Left lung (tissue), 10 donors: ENCODE measurements around the gene DMD. TPM values are rescaled to one million over a fixed set of nuclear protein-coding genes. Genes with fewer than 3 reads are reported as not detected.

ENCODE experiments used
- ATAC-seq: fragments of 200-7000 bp; cut with Tn5 transposase; one replicate; pipeline ENCODE4 v1.9.1; 2020; ENCODE audit warnings: moderate library complexity
- DNase-seq, 4 donors: peaks; one replicate each; pipeline ENCODE4 v3.0.0-alpha.2; 2013 to 2020
- H3K27ac ChIP-seq, 2 donors: fragments of 200-600 bp; sonication (generic) in 1 of 2; one replicate each; pipeline versions ENCODE4 v1.5.0 to v1.8.0; 2020 to 2021
- H3K27me3 ChIP-seq, 2 donors: fragments of 200-600 bp; sonication (generic) in 1 of 2; one replicate each; pipeline versions ENCODE4 v1.5.0 to v1.8.0; 2020 to 2021
- H3K36me3 ChIP-seq, 2 donors: fragments of 200-600 bp; sonication (generic) in 1 of 2; one replicate each; pipeline versions ENCODE4 v1.5.0 to v1.8.0; 2020 to 2021
- H3K4me1 ChIP-seq, 2 donors: fragments of 200-600 bp; one replicate each; pipeline ENCODE4 v1.8.0; 2021
- H3K4me3 ChIP-seq, 2 donors: fragments of 200-600 bp; sonication (generic) in 1 of 2; one replicate each; pipeline versions ENCODE4 v1.5.0 to v1.8.0; 2020 to 2021; ENCODE audit warnings: mild to moderate bottlenecking in 1 of 2
- H3K9me3 ChIP-seq, 2 donors: fragments of 200-600 bp; sonication (generic) in 1 of 2; one replicate each; pipeline versions ENCODE4 v1.5.0 to v1.8.0; 2020 to 2021
- intact Hi-C, 2 donors: fragments of 100-400 bp; cut with DNase I; formaldehyde crosslinking; loops; one replicate each; pipeline versions ENCODE4 v1.11.2 to v1.14.2; 2022
- polyA plus RNA-seq, 6 donors: library from polyadenylated mRNA; unstranded; fragments of 120-200 nt; gene quantifications; one replicate each; pipeline ENCODE4 v1.2.1, GENCODE V29; 2013; ENCODE audit not compliant: insufficient read length in 6 of 6
- total RNA-seq, 2 donors: library from RNA; stranded (reverse); fragmentation: NEBNext Ultra II Directional; extraction: Animal tissue kit (Norgen Biotek cat#: 25700); gene quantifications; one replicate each; pipeline ENCODE4 v1.2.1, GENCODE V29; 2021
- TF ChIP-seq, protein P1 (sequence below), 2 donors: fragments of 200-600 bp; sonication (generic) in 1 of 2; IDR thresholded peaks; one replicate each; pipeline versions ENCODE4 v1.5.0 to v1.8.0; 2021; ENCODE audit warnings: antibody characterized with exemption in 2 of 2
- donor health status: DM: no; HTN: yes; CAD: no.
- donor health status: DM: no; HTN: no; CAD: no.

The DMD gene
- total and polyA plus RNA-seq, 8 donors, result 16.6 to 68.8 (median 54.0) TPM

DNA sequence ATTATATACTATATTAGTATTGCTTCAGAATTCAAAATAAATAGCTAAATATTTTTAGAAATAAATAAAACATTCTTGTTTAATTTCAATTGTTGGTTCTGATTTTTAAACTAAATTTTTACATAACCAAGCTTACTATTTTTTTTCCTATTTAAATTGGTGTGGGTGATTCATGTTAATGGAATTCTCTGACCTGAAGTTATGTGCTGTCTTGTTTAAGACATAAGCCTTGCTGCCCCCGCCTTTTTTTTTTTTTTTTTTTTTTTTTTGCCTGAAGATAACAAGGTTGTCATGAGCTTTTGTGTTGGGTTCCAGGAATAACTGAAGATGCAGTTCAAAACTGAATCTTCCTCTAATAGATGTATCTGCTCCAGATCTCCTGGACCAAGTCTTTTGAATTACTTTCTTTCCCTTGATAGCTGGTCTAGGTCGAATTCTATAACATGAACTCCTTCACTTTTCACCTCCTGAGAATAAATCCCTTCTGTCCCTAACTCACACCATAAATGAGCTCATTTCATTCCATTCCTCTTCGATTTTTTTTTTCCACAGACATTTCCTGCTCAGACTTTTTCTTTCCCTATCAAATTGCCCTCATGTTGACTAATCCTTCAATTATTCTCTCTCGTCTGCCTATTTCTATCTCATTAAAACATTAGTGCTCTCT, 1878.1 kb downstream of the DMD start:
- TF ChIP-seq, protein P1, sequence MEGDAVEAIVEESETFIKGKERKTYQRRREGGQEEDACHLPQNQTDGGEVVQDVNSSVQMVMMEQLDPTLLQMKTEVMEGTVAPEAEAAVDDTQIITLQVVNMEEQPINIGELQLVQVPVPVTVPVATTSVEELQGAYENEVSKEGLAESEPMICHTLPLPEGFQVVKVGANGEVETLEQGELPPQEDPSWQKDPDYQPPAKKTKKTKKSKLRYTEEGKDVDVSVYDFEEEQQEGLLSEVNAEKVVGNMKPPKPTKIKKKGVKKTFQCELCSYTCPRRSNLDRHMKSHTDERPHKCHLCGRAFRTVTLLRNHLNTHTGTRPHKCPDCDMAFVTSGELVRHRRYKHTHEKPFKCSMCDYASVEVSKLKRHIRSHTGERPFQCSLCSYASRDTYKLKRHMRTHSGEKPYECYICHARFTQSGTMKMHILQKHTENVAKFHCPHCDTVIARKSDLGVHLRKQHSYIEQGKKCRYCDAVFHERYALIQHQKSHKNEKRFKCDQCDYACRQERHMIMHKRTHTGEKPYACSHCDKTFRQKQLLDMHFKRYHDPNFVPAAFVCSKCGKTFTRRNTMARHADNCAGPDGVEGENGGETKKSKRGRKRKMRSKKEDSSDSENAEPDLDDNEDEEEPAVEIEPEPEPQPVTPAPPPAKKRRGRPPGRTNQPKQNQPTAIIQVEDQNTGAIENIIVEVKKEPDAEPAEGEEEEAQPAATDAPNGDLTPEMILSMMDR (IDR thresholded peaks at IDR 0.05), result no peak
- H3K4me1 ChIP-seq, result no peaks in the 10 kb centered on the region
- H3K4me3 ChIP-seq, result no peak overlapping the region
- ATAC-seq (no peak), DNase-seq (no peak)
- H3K27ac ChIP-seq, result no peak overlapping the region
- H3K9me3 ChIP-seq, result no peaks in the 10 kb centered on the region
- intact Hi-C loops, result no loop called here
- no peaks in the 10 kb centered on the region for H3K36me3 ChIP-seq
- no peaks in the 10 kb centered on the region for H3K27me3 ChIP-seq

DNA sequence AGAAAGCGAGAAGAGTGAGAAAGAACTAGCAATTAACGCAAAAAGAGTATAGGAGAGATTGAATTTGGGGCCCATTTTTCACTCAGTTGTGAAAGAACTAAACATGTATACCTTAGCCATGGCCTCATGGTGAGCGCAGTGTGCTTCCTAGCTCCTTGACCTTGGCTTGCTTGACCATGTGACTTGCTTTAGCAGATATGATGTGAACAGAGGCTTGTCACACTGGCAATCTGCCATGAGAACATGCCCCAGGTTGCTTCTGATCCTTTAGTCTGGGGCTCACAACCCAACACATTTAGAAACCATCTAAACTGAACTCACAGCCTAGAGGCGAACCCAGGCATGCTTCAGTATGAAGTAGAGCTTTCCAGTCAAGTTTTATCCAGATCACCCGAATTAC, 1879.4 kb downstream of the DMD start:
- intact Hi-C loops, result no loop called here
- ATAC-seq (no peak), DNase-seq (no peak)
- H3K36me3 ChIP-seq, result no peaks in the 10 kb centered on the region
- TF ChIP-seq, protein P1 (IDR thresholded peaks at IDR 0.05), result no peak
- no peaks in the 10 kb centered on the region for H3K27me3 ChIP-seq
- H3K27ac ChIP-seq, result no peak overlapping the region
- no peaks in the 10 kb centered on the region for H3K4me1 ChIP-seq
- no peaks in the 10 kb centered on the region for H3K9me3 ChIP-seq
- no peak overlapping the region for H3K4me3 ChIP-seq

DNA sequence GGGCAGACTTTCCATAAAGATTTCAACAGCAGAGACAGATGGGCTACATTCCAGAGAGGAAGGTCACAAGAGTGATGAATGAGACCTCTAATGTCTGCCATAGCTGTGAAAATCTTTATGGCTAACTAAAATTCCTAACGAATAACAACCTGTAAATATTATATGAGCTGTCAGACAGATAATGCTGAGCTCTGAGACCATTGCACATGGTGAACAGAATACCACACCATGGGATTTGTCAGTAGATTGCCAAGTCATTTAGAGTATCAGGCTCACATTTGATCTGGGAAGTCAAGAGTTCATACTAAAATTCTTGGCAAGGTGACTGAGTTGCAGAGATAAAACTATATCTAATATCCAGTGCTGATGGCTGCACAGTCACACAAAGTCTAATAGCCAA, 1880.3 kb downstream of the DMD start:
- DNase-seq (no peak), ATAC-seq (no peak)
- Histone ChIP-seq H3K4me1 (no peaks in the 10 kb centered on the region), H3K27ac (no peak overlapping the region), H3K36me3 (no peaks in the 10 kb centered on the region), H3K27me3 (no peaks in the 10 kb centered on the region), H3K9me3 (no peaks in the 10 kb centered on the region), H3K4me3 (no peak overlapping the region)
- TF ChIP-seq, protein P1 (IDR thresholded peaks at IDR 0.05), result no peak
- intact Hi-C loops, result no loop called here

DNA sequence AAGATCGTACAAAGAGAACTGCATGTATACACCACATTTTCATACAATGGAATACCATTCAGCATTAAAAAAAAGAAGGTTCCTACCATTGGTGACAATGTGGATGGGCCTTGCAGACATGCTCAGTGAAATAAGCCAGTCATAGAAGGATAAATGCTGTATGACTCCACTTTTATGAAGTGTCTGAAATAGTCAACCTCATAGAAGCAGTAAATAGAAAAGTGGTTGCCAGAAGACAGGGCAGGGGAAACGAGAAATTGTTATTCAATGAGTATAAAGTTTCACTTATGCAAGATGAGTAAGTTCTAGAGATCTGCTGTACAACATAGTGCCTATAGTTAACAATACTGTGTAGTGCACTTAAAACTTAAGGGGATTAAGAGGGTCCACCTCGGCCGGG, 1882.1 kb downstream of the DMD start:
- Histone ChIP-seq H3K36me3 (no peaks in the 10 kb centered on the region), H3K4me1 (no peaks in the 10 kb centered on the region), H3K27me3 (no peaks in the 10 kb centered on the region), H3K27ac (no peak overlapping the region), H3K4me3 (no peak overlapping the region), H3K9me3 (no peaks in the 10 kb centered on the region)
- TF ChIP-seq, protein P1 (IDR thresholded peaks at IDR 0.05), result no peak
- DNase-seq (no peak), ATAC-seq (no peak)
- intact Hi-C loops, result no loop called here

DNA sequence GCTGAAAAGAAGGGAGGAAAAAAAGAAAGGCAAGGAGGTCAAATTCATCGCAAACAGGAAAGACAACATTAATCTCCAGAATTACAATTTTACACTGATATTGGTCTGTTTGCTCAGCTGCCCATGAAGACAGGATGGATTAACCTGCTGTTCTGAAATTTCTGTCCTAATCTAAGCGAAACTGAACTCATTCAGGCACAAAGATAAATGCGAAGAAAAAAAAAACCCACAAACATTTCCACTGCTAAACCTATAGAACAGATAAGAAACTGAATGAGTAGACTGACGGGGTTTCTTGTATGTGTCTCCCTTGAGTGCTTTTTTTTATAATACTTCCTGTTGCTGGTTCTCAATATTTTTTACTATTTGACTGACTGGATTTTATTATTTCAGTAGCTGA, 1887.7 kb downstream of the DMD start:
- Histone ChIP-seq H3K27ac (no peak overlapping the region), H3K27me3 (no peaks in the 10 kb centered on the region), H3K9me3 (no peaks in the 10 kb centered on the region), H3K4me1 (no peaks in the 10 kb centered on the region), H3K36me3 (no peaks in the 10 kb centered on the region), H3K4me3 (no peak overlapping the region)
- intact Hi-C loops, result no loop called here
- no peak for ATAC-seq
- TF ChIP-seq, protein P1 (IDR thresholded peaks at IDR 0.05), result no peak
- DNase-seq, result no peak
